ENCODE results near the gene GRIK4.

DNA sequence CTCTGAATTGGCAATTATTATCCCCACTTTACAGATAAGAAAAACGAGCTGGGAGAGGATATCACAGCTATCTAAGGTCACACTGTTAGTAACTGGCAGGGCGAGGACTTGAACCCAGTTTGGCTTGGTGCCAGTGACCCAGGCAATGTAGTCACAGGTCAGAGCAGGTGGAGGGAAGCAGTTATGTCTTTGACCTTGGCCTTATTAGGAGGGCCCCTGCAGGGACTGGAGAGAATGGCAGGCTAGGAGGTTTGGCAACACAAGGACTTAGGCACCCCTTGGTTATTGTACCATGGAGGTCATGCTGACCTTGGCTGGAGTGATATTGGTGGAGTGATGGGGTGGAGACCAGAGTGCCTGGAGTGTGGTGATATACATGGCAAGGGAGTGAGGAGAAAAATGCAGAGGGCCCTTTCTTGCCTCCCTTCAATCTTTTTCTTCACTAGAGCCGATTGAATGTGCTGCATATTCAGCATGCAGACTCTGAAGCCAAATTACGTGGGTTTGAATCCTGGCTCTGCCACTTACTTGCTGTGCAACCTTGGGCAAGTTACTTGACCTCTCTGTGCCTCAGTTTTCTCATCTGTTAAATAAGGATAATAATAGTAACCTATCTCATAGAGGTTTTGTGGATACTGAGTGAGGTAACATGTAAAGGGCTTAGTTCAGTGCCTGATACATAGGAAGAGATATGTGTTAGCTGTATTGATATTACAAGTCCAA, 419.7 kb downstream of the GRIK4 start:
- TF ChIP-seq, protein P1, sequence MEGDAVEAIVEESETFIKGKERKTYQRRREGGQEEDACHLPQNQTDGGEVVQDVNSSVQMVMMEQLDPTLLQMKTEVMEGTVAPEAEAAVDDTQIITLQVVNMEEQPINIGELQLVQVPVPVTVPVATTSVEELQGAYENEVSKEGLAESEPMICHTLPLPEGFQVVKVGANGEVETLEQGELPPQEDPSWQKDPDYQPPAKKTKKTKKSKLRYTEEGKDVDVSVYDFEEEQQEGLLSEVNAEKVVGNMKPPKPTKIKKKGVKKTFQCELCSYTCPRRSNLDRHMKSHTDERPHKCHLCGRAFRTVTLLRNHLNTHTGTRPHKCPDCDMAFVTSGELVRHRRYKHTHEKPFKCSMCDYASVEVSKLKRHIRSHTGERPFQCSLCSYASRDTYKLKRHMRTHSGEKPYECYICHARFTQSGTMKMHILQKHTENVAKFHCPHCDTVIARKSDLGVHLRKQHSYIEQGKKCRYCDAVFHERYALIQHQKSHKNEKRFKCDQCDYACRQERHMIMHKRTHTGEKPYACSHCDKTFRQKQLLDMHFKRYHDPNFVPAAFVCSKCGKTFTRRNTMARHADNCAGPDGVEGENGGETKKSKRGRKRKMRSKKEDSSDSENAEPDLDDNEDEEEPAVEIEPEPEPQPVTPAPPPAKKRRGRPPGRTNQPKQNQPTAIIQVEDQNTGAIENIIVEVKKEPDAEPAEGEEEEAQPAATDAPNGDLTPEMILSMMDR (conservative IDR thresholded peaks at IDR 0.05; ENCODE audit: low read depth, low read length), result no peak
- TF ChIP-seq POLR2A (IDR thresholded peaks at IDR 0.05; ENCODE audit: low read depth, low read length) (no peak), CHD1 (IDR thresholded peaks at IDR 0.05; ENCODE audit: low read depth, low read length) (no peak), CEBPB (IDR thresholded peaks at IDR 0.05; ENCODE audit: low read depth, low read length) (no peak), RCOR1 (IDR thresholded peaks at IDR 0.05; ENCODE audit: insufficient replicate concordance, low read length) (no peak), MXI1 (IDR thresholded peaks at IDR 0.05; ENCODE audit: borderline replicate concordance, low read depth, low read length) (no peak), FOS (IDR thresholded peaks at IDR 0.05; ENCODE audit: low read depth, low read length) (no peak), MAZ (IDR thresholded peaks at IDR 0.05; ENCODE audit: borderline replicate concordance, low read depth, low read length) (no peak), RFX5 (IDR thresholded peaks at IDR 0.05; ENCODE audit: low read depth, low read length) (no peak), BHLHE40 (IDR thresholded peaks at IDR 0.05; ENCODE audit: low read depth, low read length) (no peak)
- TF ChIP-seq, protein P2, sequence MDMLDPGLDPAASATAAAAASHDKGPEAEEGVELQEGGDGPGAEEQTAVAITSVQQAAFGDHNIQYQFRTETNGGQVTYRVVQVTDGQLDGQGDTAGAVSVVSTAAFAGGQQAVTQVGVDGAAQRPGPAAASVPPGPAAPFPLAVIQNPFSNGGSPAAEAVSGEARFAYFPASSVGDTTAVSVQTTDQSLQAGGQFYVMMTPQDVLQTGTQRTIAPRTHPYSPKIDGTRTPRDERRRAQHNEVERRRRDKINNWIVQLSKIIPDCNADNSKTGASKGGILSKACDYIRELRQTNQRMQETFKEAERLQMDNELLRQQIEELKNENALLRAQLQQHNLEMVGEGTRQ (IDR thresholded peaks at IDR 0.05; ENCODE audit: low read depth, low read length), result no peak
- TF ChIP-seq, protein P3, sequence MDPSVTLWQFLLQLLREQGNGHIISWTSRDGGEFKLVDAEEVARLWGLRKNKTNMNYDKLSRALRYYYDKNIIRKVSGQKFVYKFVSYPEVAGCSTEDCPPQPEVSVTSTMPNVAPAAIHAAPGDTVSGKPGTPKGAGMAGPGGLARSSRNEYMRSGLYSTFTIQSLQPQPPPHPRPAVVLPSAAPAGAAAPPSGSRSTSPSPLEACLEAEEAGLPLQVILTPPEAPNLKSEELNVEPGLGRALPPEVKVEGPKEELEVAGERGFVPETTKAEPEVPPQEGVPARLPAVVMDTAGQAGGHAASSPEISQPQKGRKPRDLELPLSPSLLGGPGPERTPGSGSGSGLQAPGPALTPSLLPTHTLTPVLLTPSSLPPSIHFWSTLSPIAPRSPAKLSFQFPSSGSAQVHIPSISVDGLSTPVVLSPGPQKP (IDR thresholded peaks at IDR 0.05; ENCODE audit: borderline replicate concordance, low read depth, low read length), result no peak
